ENCODE measurements around the gene GTF2H2C. TPM values are rescaled to one million over a fixed set of nuclear protein-coding genes. Genes with fewer than 3 reads are reported as not detected.

The GTF2H2C gene
- total RNA-seq, 3 donors from 2014 or later (not counting 1 experiment from before 2014, with no cell fraction given): 19.7 to 44.4 (median 35.1) TPM

DNA sequence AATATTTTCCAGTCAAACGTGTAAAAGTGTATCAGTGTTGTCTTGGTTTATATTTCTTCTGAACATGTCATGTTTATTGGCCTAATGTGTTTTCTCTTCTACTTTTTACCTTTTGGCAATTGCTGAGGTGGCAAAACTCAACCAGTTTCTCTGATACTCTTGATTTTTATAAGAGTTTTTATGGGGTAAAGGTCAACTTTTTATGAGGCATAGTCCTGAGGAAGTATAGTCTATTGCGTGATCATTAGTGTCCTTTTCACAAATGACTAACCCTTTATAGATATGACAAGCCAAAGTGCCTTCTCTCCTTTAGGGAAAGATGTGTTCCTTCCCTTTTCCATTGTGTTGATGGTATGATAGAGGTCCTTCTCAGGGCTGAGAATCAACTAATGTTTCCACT, 34.5 kb upstream of the GTF2H2C start:
- H3K4me1 Mint-ChIP-seq: no peaks in the 10 kb centered on the region
- TF ChIP-seq, protein P1, sequence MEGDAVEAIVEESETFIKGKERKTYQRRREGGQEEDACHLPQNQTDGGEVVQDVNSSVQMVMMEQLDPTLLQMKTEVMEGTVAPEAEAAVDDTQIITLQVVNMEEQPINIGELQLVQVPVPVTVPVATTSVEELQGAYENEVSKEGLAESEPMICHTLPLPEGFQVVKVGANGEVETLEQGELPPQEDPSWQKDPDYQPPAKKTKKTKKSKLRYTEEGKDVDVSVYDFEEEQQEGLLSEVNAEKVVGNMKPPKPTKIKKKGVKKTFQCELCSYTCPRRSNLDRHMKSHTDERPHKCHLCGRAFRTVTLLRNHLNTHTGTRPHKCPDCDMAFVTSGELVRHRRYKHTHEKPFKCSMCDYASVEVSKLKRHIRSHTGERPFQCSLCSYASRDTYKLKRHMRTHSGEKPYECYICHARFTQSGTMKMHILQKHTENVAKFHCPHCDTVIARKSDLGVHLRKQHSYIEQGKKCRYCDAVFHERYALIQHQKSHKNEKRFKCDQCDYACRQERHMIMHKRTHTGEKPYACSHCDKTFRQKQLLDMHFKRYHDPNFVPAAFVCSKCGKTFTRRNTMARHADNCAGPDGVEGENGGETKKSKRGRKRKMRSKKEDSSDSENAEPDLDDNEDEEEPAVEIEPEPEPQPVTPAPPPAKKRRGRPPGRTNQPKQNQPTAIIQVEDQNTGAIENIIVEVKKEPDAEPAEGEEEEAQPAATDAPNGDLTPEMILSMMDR (IDR thresholded peaks at IDR 0.05): no peak
- no peak for ATAC-seq
- intact Hi-C loops (cut with micrococcal nuclease): no loop called here
- H3K36me3 Mint-ChIP-seq: no peaks in the 10 kb centered on the region
- no peak overlapping the region for H3K27ac Mint-ChIP-seq
- Histone ChIP-seq H3K27ac (ENCODE audit: low read length) (no peak overlapping the region), H3K36me3 (ENCODE audit: control insufficient read depth, insufficient read depth, low read length) (no peaks in the 10 kb centered on the region), H3K9me3 (ENCODE audit: control insufficient read depth, insufficient read depth, low read length) (no peaks in the 10 kb centered on the region), H3K4me1 (ENCODE audit: control insufficient read depth, insufficient read depth, low read length) (no peaks in the 10 kb centered on the region), H3K4me3 (ENCODE audit: low read length) (no peak overlapping the region), H3K27me3 (ENCODE audit: control insufficient read depth, insufficient read depth, low read length) (no peaks in the 10 kb centered on the region)
- H3K27me3 Mint-ChIP-seq (ENCODE audit: low read depth in 2 of 2): peaks cover 0 to 15% of the 10 kb centered on the region in 2 donors
- WGBS (ENCODE audit: insufficient coverage): 50% methylated on average over 1 of the region's 2 CpGs
- H3K4me3 Mint-ChIP-seq: no peak overlapping the region
- DNase-seq: no peak
- no peaks in the 10 kb centered on the region for H3K9me3 Mint-ChIP-seq

DNA sequence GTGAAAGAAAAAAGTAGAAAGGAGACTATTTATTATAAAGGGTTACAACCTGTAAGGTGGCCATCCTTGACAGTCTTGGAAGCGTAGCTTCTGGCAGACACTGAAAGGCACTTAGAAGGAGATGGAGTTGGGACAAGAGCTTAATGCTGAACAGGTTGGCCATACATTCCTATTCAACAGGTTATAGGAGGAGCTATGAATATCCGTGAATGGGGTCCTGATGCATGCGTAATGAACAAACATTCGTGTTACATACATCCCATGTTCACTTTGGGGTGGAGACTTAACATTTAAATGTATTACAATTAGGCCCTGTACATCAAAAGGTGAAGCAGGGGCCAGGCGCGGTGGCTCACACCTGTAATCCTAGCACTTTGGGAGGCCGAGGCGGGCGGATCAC, 33.3 kb upstream of the GTF2H2C start:
- H3K9me3 Mint-ChIP-seq: no peaks in the 10 kb centered on the region
- no peaks in the 10 kb centered on the region for H3K36me3 ChIP-seq (ENCODE audit: control insufficient read depth, insufficient read depth, low read length)
- ATAC-seq: no peak
- H3K4me3 ChIP-seq (ENCODE audit: low read length): no peak overlapping the region
- no peaks in the 10 kb centered on the region for H3K27me3 ChIP-seq (ENCODE audit: control insufficient read depth, insufficient read depth, low read length)
- no peaks in the 10 kb centered on the region for H3K9me3 ChIP-seq (ENCODE audit: control insufficient read depth, insufficient read depth, low read length)
- TF ChIP-seq, protein P1 (IDR thresholded peaks at IDR 0.05): no peak
- no peak for DNase-seq
- WGBS (ENCODE audit: insufficient coverage): 96% methylated on average over 8 of the region's 9 CpGs
- intact Hi-C loops (cut with micrococcal nuclease): no loop called here
- no peak overlapping the region for H3K4me3 Mint-ChIP-seq
- H3K27ac Mint-ChIP-seq: no peak overlapping the region
- peaks cover 0 to 23% of the 10 kb centered on the region in 2 donors for H3K27me3 Mint-ChIP-seq (ENCODE audit: low read depth in 2 of 2)
- H3K4me1 Mint-ChIP-seq: no peaks in the 10 kb centered on the region
- no peaks in the 10 kb centered on the region for H3K36me3 Mint-ChIP-seq
- no peaks in the 10 kb centered on the region for H3K4me1 ChIP-seq (ENCODE audit: control insufficient read depth, insufficient read depth, low read length)
- H3K27ac ChIP-seq (ENCODE audit: low read length): no peak overlapping the region

DNA sequence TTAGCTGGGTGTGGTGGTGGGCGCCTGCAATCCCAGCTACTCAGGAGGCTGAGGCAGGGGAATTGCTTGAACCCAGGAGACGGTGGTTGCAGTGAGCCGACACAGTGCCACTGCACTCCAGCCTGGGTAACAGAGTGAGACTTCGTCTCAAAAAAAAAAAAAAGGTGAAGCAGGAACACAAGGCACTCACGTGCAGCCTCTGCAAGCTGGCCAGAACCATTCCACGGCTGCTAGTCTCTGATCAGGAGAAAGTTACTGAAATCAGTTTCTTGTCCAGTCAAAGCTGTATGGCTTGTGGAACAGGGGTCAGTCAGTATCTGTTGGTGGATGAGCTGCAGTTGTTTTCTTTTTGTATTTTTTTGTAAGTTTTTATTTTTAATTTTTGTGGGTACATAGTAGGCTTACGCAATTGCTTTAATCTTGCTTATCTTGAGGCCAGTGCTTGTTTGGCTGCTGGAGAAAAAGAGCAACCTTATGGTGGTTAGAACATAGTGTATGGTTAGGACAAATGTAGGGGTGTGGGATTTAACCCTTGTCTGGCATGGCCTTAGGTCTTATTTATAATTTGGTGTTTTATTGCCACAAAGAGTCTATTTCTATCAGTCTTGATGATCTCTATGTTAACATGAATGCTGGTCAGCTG, 32.7 kb upstream of the GTF2H2C start:
- no peaks in the 10 kb centered on the region for H3K9me3 ChIP-seq (ENCODE audit: control insufficient read depth, insufficient read depth, low read length)
- Mint-ChIP-seq H3K36me3 (no peaks in the 10 kb centered on the region), H3K4me1 (no peaks in the 10 kb centered on the region), H3K27me3 (ENCODE audit: low read depth in 2 of 2) (peaks cover 0 to 20% of the 10 kb centered on the region in 2 donors), H3K4me3 (no peak overlapping the region), H3K9me3 (no peaks in the 10 kb centered on the region), H3K27ac (no peak overlapping the region)
- 93% methylated on average over 7 of the region's 7 CpGs for WGBS (ENCODE audit: insufficient coverage)
- intact Hi-C loops (cut with micrococcal nuclease): no loop called here
- no peak for ATAC-seq
- no peaks in the 10 kb centered on the region for H3K27me3 ChIP-seq (ENCODE audit: control insufficient read depth, insufficient read depth, low read length)
- no peaks in the 10 kb centered on the region for H3K36me3 ChIP-seq (ENCODE audit: control insufficient read depth, insufficient read depth, low read length)
- no peak for DNase-seq
- H3K4me3 ChIP-seq (ENCODE audit: low read length): no peak overlapping the region
- no peaks in the 10 kb centered on the region for H3K4me1 ChIP-seq (ENCODE audit: control insufficient read depth, insufficient read depth, low read length)
- TF ChIP-seq, protein P1 (IDR thresholded peaks at IDR 0.05): no peak
- no peak overlapping the region for H3K27ac ChIP-seq (ENCODE audit: low read length)

- H3K4me1 ChIP-seq (ENCODE audit: control insufficient read depth, insufficient read depth, low read length): no peaks in the 10 kb centered on the region
- no peak overlapping the region for H3K4me3 Mint-ChIP-seq
- H3K27ac ChIP-seq (ENCODE audit: low read length): no peak overlapping the region
- TF ChIP-seq, protein P1 (IDR thresholded peaks at IDR 0.05): no peak
- intact Hi-C loops (cut with micrococcal nuclease): no loop called here
- H3K36me3 ChIP-seq (ENCODE audit: control insufficient read depth, insufficient read depth, low read length): no peaks in the 10 kb centered on the region
- H3K9me3 Mint-ChIP-seq: no peaks in the 10 kb centered on the region
- no peaks in the 10 kb centered on the region for H3K9me3 ChIP-seq (ENCODE audit: control insufficient read depth, insufficient read depth, low read length)
- no peaks in the 10 kb centered on the region for H3K4me1 Mint-ChIP-seq
- WGBS (ENCODE audit: insufficient coverage): 79% methylated on average over 4 of the region's 5 CpGs
- peaks cover 0 to 18% of the 10 kb centered on the region in 2 donors for H3K27me3 Mint-ChIP-seq (ENCODE audit: low read depth in 2 of 2)
- no peaks in the 10 kb centered on the region for H3K36me3 Mint-ChIP-seq
- no peaks in the 10 kb centered on the region for H3K27me3 ChIP-seq (ENCODE audit: control insufficient read depth, insufficient read depth, low read length)
- H3K27ac Mint-ChIP-seq: no peak overlapping the region
- ATAC-seq (no peak), DNase-seq (no peak)
- H3K4me3 ChIP-seq (ENCODE audit: low read length): no peak overlapping the region
Observed at GRCh38 chr5:69528035-69528434, 32.0 kb upstream of the GTF2H2C start.

All from natural killer cell (primary cell).